ENCODE results near the gene LARP4B.
A peak's percentile ranks its signal among the peaks of the same experiment; 100 is the strongest.

The LARP4B gene

DNA sequence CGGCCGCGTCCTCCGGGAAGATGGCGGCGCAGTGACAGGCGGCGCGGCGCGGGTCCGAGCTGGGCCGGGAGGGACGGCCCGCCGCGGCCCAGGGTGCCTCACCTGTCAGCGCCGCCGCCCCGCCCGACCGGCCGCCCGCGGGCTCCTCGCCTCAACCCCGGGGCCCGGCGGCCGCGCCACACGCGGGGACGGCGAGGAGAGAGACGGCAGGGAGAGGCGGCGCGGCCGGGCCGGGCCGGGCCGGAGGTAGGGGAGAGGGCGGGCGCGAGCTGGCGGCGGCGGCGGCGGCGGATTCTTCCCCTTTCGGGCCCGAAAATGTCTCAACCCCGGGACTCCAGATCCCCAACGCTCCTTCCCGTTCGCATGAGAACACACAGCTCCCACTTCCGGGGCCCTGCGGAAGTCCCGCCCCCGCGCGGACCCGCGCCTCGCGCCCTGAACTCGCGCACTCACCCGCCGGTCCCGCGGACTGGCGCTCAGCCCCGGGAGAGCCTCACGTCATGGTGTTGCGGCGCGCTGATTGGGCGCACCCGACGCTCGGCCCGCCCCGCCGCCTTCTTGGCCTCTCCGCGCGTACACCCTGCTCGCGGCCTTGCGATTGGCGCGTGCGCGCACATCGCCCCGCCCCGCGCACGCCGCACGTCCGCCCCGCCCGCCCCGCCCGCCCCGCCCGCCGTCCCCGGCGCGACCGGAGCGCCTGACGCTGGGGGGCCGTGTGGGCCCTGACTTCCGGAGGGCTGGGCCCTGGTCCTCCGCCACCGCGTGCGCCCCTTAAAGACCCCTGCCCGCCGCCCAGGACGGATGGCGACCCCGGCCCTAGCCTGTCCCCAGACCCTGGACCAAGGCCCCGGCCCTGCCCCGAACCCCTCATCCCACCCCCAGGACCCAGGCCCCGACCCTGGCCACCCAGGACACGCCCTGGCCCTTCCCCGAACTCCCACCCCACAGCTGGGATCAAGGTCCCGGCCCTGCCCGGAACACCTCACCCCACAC, at the start of gene LARP4B:
Gene LARP4B, minus strand, starts transcription at position 380 of the 993 bp plus-strand sequence. CDS start 45,984 bp downstream, outside the sequence.
- DNase-seq (ENCODE audit: extremely low read depth in 1 of 2, low read depth in 1 of 2), result peak; percentile 83 to 94

DNA sequence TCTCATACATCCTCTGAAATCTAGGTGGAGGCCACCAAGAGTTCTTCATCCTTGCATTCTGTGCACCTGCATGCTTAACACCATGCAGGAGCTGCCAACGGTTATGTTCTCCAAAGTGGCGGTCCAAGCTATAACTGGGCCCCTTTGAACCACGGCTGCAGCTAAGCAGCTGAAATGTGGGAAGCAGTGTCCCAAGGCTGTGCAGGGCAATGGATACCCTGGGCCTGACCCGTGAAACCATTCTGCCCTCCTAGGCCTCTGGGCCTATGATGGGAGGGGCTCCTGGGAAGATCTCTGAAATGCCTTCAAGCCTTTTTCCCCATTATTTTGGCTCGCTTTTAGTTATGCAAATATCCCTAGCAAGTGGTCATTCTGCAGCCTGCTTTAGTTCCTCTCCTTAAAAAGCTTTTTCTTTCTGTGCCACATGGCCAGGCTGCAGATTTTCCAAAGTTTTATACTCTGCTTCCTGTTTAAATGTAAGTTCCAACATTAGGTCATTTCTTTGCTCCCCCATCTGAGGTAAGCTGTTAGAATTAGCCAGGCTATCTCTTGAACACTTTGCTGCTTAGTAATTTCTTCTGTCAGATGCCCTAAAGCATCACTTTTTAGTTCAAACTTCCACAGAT, 49.1 kb upstream of the LARP4B start:
- DNase-seq (ENCODE audit: extremely low read depth in 1 of 2, low read depth in 1 of 2), result no peak

DNA sequence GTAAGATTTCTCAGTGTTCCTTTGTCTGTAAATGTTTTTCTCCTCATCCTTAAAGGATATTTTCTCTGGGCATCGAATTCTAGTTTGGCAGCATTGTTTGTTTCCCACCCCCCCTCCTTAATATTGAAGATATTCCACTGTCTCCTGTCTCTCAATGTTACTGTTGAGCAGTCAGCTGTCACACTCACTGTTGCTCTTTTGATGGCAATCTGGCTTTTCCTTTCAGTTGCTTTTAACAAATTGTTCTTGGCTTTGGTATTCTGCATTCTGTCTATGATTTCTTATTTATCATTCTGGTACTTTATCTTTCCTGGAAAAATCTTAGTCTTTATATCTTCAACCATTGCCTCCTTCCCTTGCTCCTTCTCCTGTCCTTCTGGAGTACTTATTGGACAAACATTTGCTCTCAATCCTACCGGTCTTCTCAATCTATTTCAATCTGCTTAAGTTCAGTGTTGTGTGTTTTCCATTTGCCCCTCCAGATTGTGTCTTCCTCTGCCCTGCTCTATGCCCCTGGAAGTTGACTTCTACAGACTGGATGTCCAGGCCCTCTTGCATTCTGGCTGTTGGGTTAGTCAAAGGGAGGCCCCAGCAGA, 47.4 kb upstream of the LARP4B start:
- no peak for DNase-seq (ENCODE audit: extremely low read depth in 1 of 2, low read depth in 1 of 2)

DNA sequence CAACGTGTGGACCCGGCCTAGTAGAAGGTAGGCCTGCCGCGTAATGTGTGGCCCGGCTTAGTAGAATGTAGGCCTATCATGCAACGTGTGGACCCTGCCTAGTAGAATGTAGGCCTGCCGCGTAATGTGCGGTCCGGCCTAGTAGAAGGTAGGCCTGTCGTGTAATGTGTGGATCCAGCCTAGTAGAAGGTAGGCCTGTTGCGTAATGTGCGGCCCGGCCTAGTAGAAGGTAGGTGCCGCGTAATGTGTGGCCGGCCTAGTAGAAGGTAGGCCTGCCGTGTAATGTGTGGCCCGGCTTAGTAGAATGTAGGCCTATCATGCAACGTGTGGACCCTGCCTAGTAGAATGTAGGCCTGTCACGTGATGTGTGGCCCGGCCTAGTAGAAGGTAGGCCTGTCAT, 44.8 kb upstream of the LARP4B start:
- no peak for DNase-seq (ENCODE audit: extremely low read depth in 1 of 2, low read depth in 1 of 2)

DNA sequence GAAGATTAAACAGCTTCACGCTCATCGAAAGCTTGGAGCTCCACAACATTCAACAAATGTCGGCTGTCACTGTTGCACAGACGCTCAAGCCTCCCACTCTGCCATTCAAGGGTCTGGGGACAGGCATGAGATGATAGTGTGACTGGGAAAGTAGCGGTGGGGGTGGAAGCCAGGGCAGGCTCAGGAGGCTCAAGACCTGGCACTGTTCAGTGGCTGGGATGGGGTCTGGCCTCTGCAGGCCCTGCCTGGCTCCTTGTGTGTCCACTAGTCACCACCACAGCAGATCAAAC, 43.2 kb upstream of the LARP4B start:
- no peak for DNase-seq (ENCODE audit: extremely low read depth in 1 of 2, low read depth in 1 of 2)

DNA sequence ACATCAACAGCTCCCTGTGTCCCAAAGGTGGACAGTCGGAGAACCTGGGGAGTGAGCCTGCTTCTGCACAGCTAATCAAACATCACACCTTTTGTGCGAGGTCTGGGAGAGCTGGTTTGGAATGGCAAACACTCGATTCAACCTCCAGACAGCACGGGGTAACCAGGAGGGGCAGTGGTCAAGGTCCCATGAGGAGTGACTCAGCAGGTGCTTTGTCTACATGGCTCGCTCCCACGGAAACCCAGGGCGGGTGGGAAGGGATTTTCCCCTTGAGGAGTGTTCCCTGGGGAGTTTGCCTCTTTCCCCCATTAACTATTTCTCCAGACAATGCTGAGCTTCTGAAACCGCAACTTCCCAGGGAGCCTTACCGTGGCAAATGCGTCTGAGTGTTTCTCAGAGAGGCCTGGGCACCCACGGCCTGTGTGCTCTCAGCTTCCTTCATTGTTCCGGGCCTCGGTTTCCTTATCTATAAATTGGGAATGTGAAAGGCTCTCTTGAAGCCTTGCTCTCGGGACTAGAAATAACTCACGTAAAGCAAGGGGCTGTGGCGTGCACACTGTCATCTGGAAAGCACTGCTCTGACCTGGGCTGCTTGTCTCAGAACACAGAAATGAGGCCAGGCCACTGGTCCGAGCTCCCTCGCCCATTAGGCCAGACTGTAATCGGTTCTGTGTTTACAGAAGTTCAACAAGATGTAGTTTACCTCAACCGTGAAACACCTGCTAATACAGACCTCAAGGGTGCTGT, 42.7 kb upstream of the LARP4B start:
- no peak for DNase-seq (ENCODE audit: extremely low read depth in 1 of 2, low read depth in 1 of 2)

DNA sequence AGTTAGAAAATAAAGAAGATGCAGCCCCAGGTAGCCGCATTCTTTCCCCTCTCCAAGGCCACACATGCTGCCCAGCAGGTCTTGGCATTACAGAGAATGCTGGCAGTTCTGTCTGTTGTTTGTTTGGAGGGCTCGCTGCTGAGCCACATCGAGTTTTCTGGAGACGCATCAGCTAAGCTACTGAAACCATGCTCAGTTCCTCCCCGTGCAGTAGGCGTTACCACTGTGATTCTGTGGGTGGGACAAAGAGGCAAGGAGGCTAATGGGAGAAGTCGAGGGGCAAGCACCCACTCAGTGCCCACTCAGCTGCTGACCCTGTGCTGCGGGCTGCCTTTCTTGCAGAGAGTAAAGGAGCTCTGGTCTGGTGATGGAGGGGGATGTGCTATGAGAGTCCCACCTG, 41.3 kb upstream of the LARP4B start:
- DNase-seq (ENCODE audit: extremely low read depth in 1 of 2, low read depth in 1 of 2), result no peak

DNA sequence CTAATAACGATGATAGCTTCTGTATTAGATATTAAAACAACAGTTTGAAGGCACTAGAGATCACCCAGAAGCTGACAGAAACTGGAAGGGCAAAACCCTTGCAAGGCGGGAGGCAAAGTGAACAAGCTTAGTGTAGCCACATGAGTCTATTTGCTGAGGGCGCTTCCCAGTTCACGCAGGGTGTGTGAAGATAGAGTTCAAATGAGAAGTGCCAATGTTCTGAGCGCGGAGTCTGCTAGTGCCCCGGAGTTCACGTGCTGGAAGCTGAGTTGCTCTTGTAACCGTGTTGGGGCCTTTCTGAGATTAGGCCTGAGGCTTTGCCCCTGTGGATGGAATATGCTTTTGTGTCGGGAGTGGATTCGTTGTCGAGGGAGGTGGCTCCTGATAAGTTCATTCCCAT, 40.1 kb upstream of the LARP4B start:
- no peak for DNase-seq (ENCODE audit: extremely low read depth in 1 of 2, low read depth in 1 of 2)

DNA sequence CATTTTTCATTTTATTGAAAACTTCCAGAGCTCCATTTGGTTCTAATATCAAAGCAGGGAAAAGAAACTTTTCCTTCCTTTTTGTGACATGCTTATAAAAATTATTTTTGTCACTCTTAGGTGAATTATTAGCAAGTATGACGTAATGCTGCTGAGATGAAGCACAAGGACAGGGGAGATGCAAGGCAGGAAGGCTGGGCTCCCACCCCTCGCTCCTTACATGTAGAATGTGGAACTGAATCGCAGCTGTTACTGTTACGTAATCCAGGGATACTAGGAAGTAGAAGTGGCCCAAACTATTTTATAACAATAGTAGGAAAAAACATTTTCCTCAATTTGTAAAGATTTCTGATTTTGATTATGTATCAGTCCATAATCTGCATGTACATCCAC, 39.6 kb upstream of the LARP4B start:
- no peak for DNase-seq (ENCODE audit: extremely low read depth in 1 of 2, low read depth in 1 of 2)

DNA sequence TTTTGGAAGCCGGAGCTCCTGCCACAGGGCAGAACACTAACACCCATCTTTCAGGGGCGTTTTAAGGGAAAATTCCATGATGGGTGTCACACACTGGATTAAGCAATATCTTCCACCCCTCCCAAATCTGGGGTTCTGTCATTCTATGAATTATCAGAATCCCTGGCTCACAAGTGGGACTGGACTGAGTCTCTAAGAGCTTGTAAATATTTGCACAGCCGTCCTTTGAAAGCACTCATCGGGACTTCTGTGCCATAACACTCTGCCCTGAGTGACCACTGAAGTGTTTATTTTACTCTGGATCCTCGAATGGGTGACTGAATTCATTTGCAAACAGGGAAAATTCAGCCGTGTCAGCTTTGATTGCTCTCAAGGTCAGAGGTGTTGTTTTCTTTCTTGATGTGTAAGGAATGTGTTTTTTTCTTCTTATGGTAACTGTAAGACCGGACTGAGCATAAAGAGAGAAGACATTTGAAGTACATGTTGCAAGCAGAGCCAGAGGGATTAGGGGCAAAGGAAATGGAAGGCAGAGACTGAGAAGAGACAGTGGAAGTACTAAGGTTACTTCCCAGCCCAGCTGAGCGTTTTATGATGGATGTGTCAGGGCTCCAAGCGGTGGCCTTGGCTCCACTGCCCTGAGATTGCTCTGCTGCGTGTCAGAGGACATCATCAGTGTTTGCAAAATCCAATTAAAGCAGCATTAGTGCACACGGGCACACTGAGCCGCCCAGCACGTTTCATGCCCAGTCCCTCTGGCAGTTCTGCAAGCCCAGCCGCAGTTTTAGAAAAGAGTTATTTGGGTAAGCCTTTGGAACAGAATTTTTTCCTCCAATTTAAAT, 39.0 kb upstream of the LARP4B start:
- DNase-seq (ENCODE audit: extremely low read depth in 1 of 2, low read depth in 1 of 2), result no peak

DNA sequence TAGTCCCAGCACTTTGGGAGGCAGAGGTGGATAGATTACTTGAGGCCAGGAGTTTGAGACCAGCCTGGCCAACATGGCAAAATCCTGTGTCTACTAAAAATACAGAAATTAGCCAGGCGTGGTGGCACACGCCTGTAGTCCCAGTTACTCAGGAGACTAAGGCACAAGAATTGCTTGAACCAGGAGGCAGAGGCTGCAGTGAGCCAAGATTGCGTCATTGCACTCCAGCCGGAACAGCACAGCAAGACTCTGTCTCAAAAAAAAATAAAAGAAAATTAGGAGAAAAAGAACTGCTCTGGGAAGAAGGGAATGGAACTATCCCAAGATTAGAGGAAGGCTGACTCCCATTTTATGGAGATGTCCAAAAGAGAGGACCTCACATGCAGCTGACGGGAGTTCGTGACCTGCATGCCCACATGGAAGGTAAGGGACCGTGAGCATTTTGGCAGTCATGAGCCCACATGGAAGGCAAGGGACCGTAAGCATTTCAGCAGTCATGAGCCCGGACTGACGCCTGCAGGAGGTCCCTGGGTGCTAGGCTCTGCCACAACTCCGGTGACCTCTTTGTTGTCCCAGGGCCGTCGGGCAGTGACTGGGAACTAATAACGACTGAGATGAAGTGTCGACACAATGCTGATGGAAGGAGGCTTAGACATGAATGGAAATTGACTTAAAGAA, 38.1 kb upstream of the LARP4B start:
- no peak for DNase-seq (ENCODE audit: extremely low read depth in 1 of 2, low read depth in 1 of 2)

DNA sequence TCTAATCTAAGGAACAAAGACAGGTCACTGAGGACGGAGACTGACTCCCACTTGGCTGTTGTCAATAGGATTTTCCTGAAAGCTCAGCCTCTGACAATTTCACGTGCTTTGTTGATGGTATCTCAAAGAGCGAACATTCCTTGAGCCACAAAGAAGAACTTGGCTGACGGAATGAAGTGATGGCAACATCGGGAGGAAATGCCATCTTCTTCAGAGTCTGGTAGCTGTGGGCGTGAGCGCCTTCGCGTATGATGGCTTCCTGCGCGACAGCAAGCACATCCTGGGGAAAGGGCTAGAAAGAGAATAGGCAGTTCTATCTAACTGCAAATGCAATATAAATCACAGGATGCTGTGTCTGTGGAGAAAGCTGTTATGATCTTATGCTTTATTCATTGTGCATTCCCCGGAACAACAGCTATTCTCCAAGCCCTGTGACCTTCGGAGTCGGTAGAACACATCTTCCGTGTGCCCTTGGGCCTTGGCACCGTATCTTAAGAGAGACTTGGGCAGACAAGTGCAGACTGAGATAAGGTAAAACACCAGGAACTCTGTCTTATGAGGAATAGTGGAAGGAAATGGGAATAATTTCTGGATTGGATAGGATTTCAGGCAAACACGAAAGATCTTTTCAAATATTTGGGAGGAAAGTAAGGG, 37.2 kb upstream of the LARP4B start:
- DNase-seq (ENCODE audit: extremely low read depth in 1 of 2, low read depth in 1 of 2), result no peak

DNA sequence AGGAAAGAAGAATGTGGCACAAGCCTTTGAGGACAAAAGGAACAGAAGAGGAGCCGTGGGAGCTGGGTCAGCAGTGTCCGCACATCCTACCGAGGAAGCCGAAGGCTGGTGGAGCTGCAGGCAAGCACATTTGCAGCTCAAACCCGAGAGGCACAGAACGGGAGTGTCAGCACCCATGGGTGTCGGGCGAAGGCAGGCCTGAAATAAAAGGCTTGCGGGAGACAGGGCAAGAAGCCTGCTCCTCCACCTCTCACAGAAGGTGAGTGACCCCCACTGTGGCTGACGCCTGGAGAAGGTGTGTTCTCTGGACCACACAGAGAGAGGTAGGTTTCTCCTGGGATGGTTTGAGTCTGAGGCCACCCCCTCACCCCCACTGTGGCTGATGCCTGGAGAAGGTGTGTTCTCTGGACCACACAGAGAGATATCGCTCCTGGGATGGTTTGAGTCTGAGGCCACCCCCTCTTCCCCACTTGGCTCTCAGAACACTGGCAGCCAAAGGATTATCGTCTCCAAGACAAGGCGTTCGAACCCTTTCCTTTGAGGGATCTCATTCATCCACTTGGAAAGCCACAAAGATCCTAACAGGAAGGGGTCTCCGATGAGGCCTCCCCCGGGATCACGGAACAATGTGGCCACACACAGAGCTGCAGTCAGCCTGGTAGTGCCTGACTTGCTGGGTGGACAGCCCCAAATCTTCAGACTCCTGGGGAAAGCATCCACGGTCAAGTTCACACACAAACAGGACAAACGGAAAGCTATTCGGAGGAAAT, 35.1 kb upstream of the LARP4B start:
- no peak for DNase-seq (ENCODE audit: extremely low read depth in 1 of 2, low read depth in 1 of 2)

DNA sequence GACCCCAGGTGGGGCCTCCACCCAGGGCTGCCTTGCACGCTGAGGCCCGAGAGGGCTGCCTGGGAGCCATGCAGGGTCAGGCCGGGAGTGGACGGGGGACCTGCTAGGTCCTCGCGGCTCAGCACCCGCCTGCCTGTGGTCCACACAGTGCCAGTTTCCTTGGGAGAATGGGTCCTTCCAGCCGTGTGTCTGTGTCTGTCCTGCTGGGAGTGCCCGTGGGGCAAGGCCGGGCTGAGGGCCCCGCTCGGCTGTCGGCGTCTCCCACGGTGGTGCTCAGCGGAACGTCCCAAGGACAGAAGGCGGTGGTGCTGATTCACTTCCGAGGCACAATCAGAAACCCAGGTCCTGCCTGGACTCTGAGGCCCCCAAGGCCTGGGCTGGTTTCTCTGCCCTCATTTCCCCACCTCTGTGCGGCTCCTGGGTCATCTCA, 33.5 kb upstream of the LARP4B start:
- no peak for DNase-seq (ENCODE audit: extremely low read depth in 1 of 2, low read depth in 1 of 2)

DNA sequence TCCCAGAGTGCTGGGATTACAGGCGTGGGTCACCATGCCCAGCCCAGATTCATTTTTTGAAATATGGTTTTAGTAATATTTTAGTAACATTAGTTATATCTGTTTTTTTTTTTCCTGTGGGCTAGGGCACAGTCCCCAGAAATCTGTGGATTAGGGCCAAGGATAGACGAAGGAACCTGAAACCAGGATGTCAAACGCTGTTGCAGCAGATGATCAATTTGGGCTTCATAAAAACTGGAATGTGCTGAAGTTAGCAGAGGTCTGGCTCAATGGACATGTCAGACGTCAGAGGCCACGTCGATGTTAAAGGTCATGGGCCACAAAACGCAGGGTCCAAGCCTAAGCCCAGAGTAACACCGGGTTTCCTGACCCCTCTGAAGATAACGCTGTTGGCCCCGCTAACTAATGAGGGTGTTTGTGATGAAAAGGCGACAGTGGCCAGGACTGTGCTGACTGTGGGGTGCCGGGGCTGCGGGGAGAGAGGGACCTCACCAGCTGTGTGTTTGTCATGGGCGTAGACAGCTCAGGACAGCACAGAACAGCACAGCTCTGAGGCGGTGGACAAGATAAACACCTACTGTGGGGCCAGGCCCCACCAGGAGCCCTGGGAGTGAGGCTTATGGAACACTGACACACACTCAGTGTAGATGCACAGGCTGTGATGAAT, 32.9 kb upstream of the LARP4B start:
- DNase-seq (ENCODE audit: extremely low read depth in 1 of 2, low read depth in 1 of 2), result no peak

DNA sequence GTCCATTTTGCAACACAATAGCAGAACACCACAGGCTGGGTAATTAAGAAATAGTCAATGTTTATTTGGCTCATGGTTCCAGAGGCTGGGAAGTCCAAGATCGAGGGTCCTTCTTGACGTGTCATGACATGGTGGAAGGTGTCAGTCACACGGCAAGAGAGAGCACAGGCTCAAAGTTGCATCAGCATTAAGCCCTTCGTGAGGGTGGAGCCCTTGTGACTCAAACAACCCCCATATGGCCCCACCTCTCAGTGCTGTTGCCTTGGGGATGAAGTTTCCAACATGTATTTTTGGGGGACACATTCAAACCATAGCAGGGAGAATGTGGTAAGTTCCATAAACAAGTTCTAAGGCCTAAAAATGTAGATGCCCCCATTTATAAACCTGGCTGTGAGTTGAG, 32.1 kb upstream of the LARP4B start:
- DNase-seq (ENCODE audit: extremely low read depth in 1 of 2, low read depth in 1 of 2), result no peak

DNA sequence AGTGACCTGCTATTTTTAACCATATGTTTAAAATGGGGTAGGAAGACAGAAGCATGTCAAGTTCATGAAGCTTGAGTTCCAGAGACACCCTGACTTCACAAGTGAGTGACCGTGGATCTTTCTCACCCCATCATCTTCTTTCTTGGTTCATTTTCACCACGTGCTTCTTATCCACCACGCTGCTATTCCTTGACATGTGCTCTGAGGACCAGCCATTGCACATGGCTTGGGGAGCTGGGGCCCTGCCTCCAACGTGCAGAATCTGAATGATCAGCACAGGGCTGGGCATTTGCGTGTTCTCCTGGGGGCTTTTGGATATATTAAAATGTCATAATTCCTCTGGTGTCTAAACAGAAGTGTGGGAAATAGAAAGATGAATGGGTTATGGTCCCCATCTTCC, 31.7 kb upstream of the LARP4B start:
- DNase-seq (ENCODE audit: extremely low read depth in 1 of 2, low read depth in 1 of 2), result no peak

DNA sequence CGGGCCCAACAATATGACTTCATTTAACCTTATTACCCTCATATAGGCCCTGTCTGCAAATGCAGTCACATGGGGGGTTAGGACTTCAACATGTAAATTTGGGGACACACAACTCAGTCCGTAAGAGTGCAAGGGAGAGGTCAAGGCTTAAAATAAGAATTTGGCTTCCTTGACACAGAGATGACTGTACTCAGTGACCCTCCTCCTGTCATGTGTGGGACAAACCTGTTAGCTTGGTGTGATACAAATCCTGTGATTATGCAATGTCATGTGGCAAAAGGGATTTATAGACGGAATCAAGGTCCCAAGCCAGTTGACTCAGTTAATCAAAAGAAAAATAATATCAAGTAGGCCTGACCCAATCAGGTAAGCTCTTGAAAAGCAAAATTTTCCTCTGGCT, 30.8 kb upstream of the LARP4B start:
- no peak for DNase-seq (ENCODE audit: extremely low read depth in 1 of 2, low read depth in 1 of 2)

Measured in activated CD8-positive, alpha-beta memory T cell treated with anti-CD3 and anti-CD28 coated beads for 1 hour (primary cell).